Esophagus (tissue), 2 donors: Measurements from ENCODE around the gene EEF1AKMT1. TPM values are rescaled to one million over a fixed set of nuclear protein-coding genes. Genes with fewer than 3 reads are reported as not detected.

Experiments used
- H3K27ac ChIP-seq, 2 donors: one replicate each; pipeline ENCODE4 v1.5.1; 2013; ENCODE audit warnings: low read depth in 2 of 2, mild to moderate bottlenecking in 2 of 2, inconsistent platforms in 1 of 2, low read length in 1 of 2, moderate library complexity in 1 of 2
- H3K27me3 ChIP-seq, 2 donors: one replicate each; pipeline ENCODE4 v1.6.1; 2013; ENCODE audit warnings: low read length in 2 of 2, control low read depth in 1 of 2, mild to moderate bottlenecking in 1 of 2; ENCODE audit not compliant: insufficient read depth in 2 of 2, control insufficient read depth in 1 of 2
- H3K36me3 ChIP-seq, 2 donors: one replicate each; pipeline ENCODE4 v1.6.1; 2013; ENCODE audit warnings: low read length in 1 of 2; ENCODE audit not compliant: control insufficient read depth in 2 of 2, insufficient read depth in 2 of 2
- H3K4me1 ChIP-seq, 2 donors: one replicate each; pipeline ENCODE4 v1.6.1; 2013; ENCODE audit warnings: low read length in 1 of 2; ENCODE audit not compliant: control insufficient read depth in 2 of 2, insufficient read depth in 2 of 2
- H3K4me3 ChIP-seq, 2 donors: one replicate each; pipeline ENCODE4 v1.5.1; 2013; ENCODE audit warnings: low read length in 2 of 2, mild to moderate bottlenecking in 2 of 2, low read depth in 1 of 2, moderate library complexity in 1 of 2
- H3K9me3 ChIP-seq, 2 donors: one replicate each; pipeline ENCODE4 v1.6.1; 2013; ENCODE audit warnings: mild to moderate bottlenecking in 2 of 2, low read depth in 1 of 2, low read length in 1 of 2, moderate library complexity in 1 of 2; ENCODE audit not compliant: control insufficient read depth in 2 of 2, insufficient read depth in 1 of 2
- WGBS, 2 donors: extraction: QIAGEN DNeasy Blood & Tissue Kit; methylation state at CpG; one replicate each; pipeline ENCODE4 v1.1.7; 2013; 5-methylcytosine and 5-hydroxymethylcytosine counted together
- polyA plus RNA-seq, 2 donors: library from polyadenylated mRNA; stranded (reverse); fragments of 200-250 nt; gene quantifications; one replicate each; pipeline ENCODE4 v1.2.3, GENCODE V29; 2013
- donor health status: healthy with polysubstance abuse.
- donor health status: Bipolar disorder and iron deficiency.

EEF1AKMT1 gene, protein sequence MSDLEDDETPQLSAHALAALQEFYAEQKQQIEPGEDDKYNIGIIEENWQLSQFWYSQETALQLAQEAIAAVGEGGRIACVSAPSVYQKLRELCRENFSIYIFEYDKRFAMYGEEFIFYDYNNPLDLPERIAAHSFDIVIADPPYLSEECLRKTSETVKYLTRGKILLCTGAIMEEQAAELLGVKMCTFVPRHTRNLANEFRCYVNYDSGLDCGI
- 1 to 10 TPM; 4.3 to 5.3 TPM for polyA plus RNA-seq

DNA sequence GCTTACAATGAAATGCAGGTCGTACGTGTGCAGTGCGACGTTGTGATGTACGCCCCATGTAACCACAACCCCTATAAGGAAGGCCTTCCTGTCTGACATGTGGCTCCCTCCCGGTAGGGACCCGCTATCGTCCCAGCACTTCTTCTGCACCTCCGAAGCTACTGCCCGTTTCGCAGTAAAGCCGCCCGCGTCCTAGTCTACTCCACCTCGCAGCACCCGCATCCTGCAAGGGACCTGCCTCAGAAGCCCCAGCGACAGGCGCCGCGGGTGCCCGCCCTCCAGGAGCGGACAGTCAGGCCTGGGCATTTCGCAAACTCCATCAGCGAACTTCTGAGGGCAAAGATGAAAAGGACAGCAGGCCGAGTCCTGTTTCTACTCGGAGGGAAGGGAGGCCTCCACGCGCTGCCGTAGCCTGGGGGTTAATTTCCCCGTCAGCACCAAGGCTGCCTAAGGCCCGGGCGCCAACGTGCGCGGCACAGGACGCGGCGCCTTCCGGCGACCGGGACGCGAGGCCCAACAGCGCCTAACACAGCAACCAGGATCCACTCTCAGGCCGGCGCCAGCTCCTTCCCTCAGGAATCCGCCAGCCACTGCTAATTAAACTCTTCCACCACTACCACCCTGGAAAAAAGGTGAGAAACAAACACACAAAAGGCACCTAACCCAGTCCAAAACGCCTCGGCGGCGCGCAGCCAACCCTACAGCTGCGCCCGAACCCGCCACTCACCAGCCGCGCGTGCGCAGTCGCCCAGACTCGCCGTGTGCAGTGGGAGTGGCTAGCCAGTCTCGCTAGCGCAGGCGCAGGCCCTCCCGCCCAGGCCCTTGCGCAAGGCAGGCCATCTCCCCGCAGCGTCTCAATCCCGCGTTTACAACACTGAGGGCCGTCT is at the start of gene EEF1AKMT1:
EEF1AKMT1 (minus strand) TSS at position 768 of the 887 bp plus-strand sequence. CDS start 16,363 bp downstream, outside the sequence.
- H3K4me1 ChIP-seq = peaks cover 0 to 4% of the 10 kb centered on the region in 2 donors
- H3K9me3 ChIP-seq = peaks cover 0 to 2% of the 10 kb centered on the region in 2 donors
- H3K27ac ChIP-seq = peak within 1 kb of the TSS; percentile 82 to 87
- H3K4me3 ChIP-seq = peak within 1 kb of the TSS; percentile 60 to 74
- H3K36me3 ChIP-seq = no peaks in the 10 kb centered on the region
- H3K27me3 ChIP-seq = no peaks in the 10 kb centered on the region
- 0% methylated on average over 72 of the region's 72 CpGs for WGBS, 2 donors

GRCh38 chr13:20823071-20823470 is 49.3 kb upstream of the EEF1AKMT1 start:
- H3K36me3 ChIP-seq = peaks cover 0 to 3% of the 10 kb centered on the region in 2 donors
- no peaks in the 10 kb centered on the region for H3K27me3 ChIP-seq
- no peaks in the 10 kb centered on the region for H3K9me3 ChIP-seq
- no peak overlapping the region for H3K27ac ChIP-seq
- no peaks in the 10 kb centered on the region for H3K4me1 ChIP-seq
- no peak overlapping the region for H3K4me3 ChIP-seq
- WGBS, 2 donors = 83 to 89% methylated on average over 1 of the region's 1 CpG

GRCh38 chr13:20822406-20822805 is 48.6 kb upstream of the EEF1AKMT1 start:
- Histone ChIP-seq H3K27ac (no peak overlapping the region), H3K36me3 (peaks cover 0 to 3% of the 10 kb centered on the region in 2 donors), H3K4me3 (no peak overlapping the region), H3K27me3 (no peaks in the 10 kb centered on the region), H3K4me1 (no peaks in the 10 kb centered on the region), H3K9me3 (no peaks in the 10 kb centered on the region)
- 86 to 93% methylated on average over 1 of the region's 1 CpG for WGBS, 2 donors

- Histone ChIP-seq H3K27ac (no peak overlapping the region), H3K9me3 (no peaks in the 10 kb centered on the region), H3K36me3 (no peaks in the 10 kb centered on the region), H3K27me3 (no peaks in the 10 kb centered on the region), H3K4me3 (no peak overlapping the region), H3K4me1 (no peaks in the 10 kb centered on the region)
- WGBS, 2 donors = 91 to 96% methylated on average over 3 of the region's 3 CpGs
Measured at GRCh38 chr13:20819715-20820114, 46.0 kb upstream of the EEF1AKMT1 start.

DNA sequence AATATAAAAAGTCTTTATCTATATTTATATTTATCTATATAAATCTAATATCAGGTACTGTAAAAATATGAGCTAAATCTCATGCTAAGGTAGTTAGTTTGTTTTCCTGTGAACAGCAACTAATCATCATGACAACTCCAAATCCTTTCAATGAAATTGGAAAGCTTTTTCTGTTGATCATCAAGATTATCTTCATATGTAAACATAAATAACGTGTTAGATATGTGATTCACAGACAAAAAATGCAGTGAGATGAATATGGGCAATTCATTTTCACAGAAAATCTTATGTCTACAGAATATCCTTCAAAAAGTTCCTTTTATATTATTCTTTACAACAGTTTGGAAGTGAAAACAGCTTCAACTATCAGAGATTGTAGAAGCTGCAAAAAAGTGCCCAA is 41.7 kb upstream of the EEF1AKMT1 start:
- WGBS, 2 donors = 49 to 56% methylated on average over 1 of the region's 1 CpG
- no peaks in the 10 kb centered on the region for H3K27me3 ChIP-seq
- no peak overlapping the region for H3K27ac ChIP-seq
- H3K9me3 ChIP-seq = no peaks in the 10 kb centered on the region
- no peaks in the 10 kb centered on the region for H3K4me1 ChIP-seq
- no peak overlapping the region for H3K4me3 ChIP-seq
- no peaks in the 10 kb centered on the region for H3K36me3 ChIP-seq

DNA sequence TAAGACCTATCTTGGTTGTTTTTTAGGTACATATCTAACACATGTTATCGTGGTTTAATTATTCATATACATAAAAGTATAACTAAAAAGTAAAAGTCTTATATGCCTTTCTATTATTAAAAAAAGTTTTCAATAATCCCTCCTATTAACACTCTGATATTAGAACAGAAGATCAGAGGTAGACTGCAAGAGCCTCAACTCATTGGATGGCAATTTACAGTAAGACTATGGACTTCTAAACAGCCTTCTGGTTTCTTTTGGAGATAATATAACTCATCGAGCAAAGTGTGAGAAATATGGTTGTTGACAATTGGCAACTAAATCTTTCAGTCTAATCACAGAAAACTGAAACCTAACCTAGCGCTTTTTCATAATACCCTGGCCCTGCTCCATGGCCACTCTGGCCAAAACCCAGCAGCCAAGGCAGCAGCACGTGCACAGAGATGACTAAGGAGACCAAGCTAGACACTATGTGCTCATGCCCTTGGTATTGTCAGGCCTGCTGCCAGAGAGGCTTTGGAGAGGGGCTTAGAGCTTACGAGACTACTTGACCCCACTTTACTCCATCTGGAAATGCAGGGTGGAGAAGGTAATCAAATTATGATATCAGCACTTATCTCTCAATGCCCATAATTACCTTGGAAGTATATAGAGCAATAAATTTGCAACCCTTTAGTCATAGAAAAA is 40.6 kb upstream of the EEF1AKMT1 start:
- no peaks in the 10 kb centered on the region for H3K27me3 ChIP-seq
- 27 to 28% methylated on average over 5 of the region's 5 CpGs for WGBS, 2 donors
- H3K4me1 ChIP-seq = no peaks in the 10 kb centered on the region
- H3K27ac ChIP-seq = no peak overlapping the region
- H3K4me3 ChIP-seq = no peak overlapping the region
- H3K9me3 ChIP-seq = no peaks in the 10 kb centered on the region
- no peaks in the 10 kb centered on the region for H3K36me3 ChIP-seq

DNA sequence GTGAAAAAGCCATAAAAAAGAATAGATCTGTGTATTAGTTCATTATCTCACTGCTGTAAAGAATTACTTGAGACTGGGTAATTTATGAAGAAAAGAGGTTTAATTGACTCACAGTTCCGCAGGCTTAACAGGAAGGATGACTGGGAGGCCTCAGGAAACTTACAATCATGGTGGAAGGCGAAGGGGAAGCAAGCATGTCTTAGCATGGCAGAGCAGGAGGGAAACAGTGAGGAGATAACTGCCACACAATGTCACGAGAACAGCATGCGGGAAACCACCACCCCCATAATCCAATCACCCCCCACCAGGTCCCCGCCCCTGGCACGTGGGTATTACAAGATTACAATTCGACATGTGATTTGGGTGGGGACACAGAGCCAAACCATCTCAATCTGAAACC is 39.1 kb upstream of the EEF1AKMT1 start:
- no peak overlapping the region for H3K27ac ChIP-seq

DNA sequence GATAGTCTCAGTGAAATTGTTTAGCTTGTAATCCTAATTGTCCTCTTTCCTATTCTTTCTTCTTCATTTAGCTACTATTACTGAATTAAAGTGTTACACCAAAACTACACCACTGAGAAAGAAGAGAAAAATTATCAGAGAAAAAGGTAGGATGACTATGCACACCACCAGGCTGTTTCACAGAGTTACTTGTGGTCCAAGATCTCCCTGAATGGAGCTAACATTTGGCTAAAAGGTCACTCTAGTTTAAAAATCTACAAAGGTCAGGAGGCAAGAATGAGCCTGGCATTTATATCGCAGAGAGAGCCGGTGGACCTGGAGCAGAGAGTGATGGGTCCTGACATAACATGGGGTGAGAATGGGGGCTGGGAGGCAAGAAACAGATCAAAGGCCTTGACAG is 37.0 kb upstream of the EEF1AKMT1 start:
- Histone ChIP-seq H3K9me3 (no peaks in the 10 kb centered on the region), H3K4me1 (no peaks in the 10 kb centered on the region), H3K27me3 (no peaks in the 10 kb centered on the region), H3K4me3 (no peak overlapping the region), H3K36me3 (no peaks in the 10 kb centered on the region), H3K27ac (no peak overlapping the region)
- WGBS, 2 donors = 87 to 95% methylated on average over 2 of the region's 2 CpGs

More for the DNA sequence above, 39.1 kb upstream of the EEF1AKMT1 start:
- Histone ChIP-seq H3K4me1 (no peaks in the 10 kb centered on the region), H3K4me3 (no peak overlapping the region), H3K27me3 (no peaks in the 10 kb centered on the region), H3K9me3 (no peaks in the 10 kb centered on the region), H3K36me3 (no peaks in the 10 kb centered on the region)
- 87 to 90% methylated on average over 7 of the region's 7 CpGs for WGBS, 2 donors

- Histone ChIP-seq H3K27ac (no peak overlapping the region), H3K4me1 (no peaks in the 10 kb centered on the region), H3K36me3 (peaks cover 0 to 6% of the 10 kb centered on the region in 2 donors), H3K27me3 (no peaks in the 10 kb centered on the region), H3K4me3 (no peak overlapping the region), H3K9me3 (no peaks in the 10 kb centered on the region)
- WGBS, 2 donors = 95 to 96% methylated on average over 4 of the region's 4 CpGs
Measured at GRCh38 chr13:20808874-20809273, 35.1 kb upstream of the EEF1AKMT1 start.
